Measurements from ENCODE around the gene TNIK.

DNA sequence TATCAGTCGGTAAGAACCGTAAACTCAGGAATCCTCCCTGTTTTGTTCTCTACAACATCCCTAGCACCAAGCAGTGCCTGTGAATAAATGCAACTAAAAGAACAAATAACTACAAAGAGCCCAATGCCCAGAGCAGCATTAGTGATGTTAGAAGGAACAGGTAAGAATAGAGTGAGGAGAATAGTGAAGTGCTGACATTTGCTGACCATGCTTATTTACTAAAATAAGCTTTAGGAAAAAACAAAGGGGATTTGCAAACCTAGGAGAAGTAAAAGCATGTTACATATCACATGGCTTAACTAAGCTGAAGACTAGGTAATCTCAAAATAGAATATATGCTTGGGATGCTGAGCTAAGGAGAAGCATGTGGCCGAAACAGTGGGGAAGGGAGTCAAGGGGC lies 247.6 kb downstream of the TNIK start:
- TF ChIP-seq, protein P1, sequence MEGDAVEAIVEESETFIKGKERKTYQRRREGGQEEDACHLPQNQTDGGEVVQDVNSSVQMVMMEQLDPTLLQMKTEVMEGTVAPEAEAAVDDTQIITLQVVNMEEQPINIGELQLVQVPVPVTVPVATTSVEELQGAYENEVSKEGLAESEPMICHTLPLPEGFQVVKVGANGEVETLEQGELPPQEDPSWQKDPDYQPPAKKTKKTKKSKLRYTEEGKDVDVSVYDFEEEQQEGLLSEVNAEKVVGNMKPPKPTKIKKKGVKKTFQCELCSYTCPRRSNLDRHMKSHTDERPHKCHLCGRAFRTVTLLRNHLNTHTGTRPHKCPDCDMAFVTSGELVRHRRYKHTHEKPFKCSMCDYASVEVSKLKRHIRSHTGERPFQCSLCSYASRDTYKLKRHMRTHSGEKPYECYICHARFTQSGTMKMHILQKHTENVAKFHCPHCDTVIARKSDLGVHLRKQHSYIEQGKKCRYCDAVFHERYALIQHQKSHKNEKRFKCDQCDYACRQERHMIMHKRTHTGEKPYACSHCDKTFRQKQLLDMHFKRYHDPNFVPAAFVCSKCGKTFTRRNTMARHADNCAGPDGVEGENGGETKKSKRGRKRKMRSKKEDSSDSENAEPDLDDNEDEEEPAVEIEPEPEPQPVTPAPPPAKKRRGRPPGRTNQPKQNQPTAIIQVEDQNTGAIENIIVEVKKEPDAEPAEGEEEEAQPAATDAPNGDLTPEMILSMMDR (IDR thresholded peaks at IDR 0.05; ENCODE audit: poor library complexity) = no peak
- no peak for TF ChIP-seq EZH2 (IDR thresholded peaks at IDR 0.05; ENCODE audit: borderline replicate concordance)
- no peak for TF ChIP-seq EZH2phosphoT487 (IDR thresholded peaks at IDR 0.05; ENCODE audit: low read depth, severe bottlenecking, unreplicated experiment)

All from hepatocyte (in vitro differentiated cells).